Brain pericyte (primary cell): ENCODE measurements around the gene FAM241B.

Experiments used
- DNase-seq: peaks from one replicate; pipeline ENCODE4 v3.0.0-alpha.2; 2012; ENCODE audit warnings: low read depth, low spot score

FAM241B gene, protein sequence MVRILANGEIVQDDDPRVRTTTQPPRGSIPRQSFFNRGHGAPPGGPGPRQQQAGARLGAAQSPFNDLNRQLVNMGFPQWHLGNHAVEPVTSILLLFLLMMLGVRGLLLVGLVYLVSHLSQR

DNA sequence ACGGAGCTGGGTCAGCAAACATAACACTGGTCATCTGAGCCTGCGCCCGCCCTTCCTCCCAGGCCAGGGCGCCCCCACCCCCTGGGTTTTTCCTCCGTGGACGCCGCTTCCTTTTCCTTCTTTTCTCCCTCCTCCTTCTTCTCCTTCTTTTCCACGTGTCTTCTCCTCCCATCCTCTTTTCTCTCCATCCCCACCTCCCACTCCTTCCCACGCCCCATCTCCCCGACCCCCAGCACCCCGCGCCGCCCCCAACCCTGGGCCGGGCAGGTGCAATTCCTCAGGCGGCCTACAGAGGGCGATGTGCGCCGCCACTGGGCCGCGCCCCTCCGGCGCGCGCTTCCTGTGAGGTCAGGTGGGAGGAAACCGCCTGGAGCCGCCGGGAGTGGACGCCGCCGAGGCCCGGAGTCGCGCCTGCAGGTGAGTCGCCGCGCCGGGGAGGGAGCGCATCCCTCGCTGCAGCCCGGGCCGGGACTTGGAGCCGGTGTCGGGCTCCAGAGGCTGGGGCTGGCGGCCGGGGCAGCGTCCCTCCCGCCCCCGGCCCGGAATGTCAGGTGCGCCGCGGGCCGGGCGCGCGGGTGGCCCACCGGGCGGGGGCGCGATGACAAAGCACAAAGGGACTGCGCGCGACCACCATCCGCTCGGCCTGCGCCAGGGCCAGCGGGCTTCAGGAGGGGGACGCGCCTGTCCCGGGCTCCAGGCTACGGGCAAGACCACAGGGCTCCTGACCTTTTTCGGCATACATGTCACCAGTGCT, at the start of gene FAM241B:
Gene FAM241B, plus strand, starts transcription at position 351 of the 754 bp plus-strand sequence. CDS start 1,497 bp downstream, outside the sequence.
- DNase-seq: no peak

DNA sequence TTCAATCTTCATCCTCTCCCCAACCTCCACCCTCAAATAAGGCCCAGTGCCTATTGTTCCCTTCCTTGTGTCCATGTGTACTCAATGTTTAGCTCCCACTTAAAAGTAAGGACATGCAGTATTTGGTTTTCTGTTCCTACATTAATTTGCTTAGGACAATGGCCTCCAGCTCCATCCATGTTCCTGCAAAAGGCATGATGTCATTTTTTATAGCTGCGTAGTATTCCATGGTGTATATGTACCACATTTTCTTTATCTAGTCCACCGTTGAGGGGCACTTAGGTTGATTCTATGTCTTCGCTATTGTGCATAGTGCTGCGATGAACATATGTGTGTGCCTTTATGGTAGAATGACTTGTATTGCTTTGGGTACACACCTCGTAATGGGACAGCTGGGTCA, 49.6 kb upstream of the FAM241B start:
- DNase-seq: no peak

DNA sequence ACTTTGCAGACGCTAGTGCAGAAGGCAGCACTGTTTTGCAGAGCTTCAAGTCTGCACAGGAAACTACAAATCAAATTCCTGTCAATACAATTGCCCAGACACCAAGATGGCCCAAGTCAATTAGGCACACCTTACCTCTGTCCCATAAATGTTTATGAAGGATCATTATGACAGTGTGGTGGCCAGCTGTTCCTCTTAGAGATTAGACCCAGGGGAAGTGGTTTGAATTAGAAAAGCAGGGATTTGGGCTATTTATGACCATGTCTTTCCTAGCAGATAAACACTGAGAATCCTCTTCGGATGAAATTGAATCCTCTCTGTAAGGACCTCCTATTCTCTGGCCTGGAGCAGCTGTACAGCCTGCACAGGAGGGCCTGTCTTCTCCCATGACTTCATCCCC, 46.9 kb upstream of the FAM241B start:
- no peak for DNase-seq

DNA sequence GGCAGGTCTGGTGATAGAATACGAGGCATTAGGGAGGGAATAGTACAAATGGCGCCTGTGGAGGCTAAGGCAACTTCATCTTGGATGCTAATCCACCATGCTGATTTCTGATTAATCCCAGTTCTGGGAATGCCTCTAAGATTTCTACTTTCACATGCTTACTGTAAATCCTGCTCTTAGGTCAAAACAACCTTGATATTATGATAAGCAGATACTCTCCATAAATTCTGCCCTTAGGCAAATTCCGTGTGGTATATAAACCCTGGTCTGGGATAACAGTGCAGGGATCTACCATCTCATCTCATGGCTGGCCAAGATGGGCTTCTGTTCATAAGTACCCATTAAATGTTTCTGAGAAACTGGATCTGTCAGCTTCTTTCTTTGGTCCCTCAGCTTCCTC, 45.4 kb upstream of the FAM241B start:
- no peak for DNase-seq

DNA sequence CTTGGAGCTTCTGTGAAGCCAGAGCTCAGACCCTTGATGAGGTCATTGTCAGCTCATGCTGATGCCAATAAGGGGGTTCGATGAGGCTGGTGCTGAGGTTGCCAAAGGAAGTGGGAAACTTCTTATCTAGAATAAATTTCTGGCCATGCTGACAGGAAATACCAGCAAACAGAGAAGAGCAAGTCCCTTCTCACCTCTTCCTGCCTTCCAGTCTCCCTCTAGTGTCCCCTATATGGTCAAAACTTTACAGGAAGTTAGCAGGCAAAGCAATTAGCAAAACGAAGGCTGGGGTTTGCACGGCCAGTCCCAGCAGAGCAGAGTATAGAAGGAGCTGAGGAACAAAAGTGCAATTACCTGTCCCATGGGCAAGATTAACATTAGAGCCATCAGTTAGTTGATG, 41.7 kb upstream of the FAM241B start:
- DNase-seq: no peak

DNA sequence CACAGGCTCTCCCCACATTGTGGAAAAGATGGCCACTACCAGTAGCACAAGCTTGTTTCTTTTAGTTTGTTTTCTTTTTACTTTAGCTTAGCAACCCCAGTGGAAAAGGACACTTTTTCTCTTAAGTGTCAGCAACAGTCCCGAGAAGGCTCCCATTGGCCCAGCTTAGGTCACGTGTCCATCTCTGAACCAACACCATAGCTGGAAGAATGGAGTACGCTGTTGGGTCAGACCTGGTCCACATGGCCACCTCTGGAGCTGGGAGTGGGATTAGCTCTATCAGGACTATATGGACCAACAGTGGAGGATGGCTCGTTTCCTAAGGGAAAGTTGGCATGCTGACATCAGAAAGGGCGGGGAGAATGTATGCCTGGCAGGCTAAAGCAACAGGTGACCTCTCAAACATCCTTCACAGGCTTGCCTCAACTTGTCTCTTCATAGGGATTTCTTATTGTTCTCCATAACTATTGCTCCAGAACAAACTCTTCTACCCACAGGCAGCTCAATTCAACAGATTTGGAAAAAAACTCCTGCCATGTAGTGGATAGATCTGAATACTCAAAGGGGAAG, 29.2 kb upstream of the FAM241B start:
- DNase-seq: no peak

DNA sequence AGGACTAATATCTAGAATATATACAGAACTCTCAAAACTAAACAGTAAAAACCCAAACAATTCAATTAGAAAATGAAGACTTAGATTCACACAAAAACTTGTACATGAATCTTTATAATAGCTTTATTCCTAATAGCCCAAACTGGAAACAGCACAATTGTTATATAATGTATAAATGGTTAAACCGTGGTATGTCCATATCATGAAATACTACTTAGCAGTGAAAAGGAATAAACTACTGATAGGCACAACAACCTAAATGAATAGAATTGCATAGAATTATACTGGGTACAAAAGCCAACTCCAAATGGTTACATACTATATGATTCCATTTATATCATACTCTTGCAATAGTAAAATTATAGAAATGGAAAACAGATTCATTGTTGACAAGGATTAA, 21.0 kb upstream of the FAM241B start:
- DNase-seq: no peak

DNA sequence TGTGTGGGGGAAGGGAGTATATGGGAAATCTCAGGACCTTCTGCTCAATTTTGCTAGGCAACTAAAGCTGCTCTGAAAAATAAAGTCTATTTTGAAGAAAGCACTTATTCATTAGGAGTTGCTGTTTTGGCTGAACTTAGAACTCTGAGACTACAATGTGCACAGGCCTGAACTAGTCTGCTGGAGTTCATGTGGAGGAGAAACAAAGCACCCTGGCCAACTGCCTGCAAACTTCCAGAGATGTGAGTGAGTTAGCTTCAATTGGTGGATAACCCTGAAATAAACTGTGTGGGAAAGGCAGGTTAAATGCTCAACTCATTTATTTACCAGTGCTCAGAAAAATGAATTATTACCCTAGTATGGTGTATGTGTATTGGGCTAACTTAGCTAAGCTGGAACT, 17.3 kb upstream of the FAM241B start:
- no peak for DNase-seq

DNA sequence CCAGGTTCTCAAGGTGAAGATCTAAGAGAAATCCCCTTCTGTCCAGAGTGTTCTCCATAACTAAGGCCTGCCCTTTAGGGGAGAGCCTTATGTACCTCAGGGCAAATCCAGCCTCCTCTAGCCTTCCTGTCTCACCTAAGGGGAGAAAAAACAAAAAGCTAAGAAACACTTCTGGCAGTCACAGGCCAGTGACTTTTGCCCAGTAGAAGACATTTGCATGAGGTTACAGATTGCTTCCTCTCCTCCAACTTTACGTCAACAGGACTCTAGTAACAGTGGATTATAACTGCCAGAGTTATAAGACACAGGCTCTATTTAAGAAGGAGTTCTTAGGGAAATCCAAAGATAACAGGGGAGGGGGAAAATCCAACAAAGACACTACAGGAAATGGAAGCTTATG, 15.9 kb upstream of the FAM241B start:
- no peak for DNase-seq

DNA sequence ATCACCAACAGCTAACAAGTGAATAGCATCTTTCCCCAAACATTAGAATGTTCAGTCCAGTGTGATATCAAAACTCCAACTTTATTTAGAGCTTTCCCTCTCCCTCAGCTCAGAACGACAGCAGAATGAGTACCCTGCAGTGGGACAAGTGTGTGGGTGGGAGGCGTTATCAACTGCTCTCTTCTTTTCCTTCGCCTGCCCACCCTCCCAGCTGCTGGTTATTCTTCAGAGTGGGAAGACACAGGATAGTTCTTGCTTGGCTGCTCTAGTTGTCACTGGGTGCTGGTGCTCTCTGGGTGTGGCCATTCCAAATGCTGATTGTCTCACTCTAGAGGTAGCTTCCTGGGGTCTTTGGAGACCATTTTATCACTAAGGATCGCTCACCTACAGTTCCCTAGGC, 13.7 kb upstream of the FAM241B start:
- no peak for DNase-seq

DNA sequence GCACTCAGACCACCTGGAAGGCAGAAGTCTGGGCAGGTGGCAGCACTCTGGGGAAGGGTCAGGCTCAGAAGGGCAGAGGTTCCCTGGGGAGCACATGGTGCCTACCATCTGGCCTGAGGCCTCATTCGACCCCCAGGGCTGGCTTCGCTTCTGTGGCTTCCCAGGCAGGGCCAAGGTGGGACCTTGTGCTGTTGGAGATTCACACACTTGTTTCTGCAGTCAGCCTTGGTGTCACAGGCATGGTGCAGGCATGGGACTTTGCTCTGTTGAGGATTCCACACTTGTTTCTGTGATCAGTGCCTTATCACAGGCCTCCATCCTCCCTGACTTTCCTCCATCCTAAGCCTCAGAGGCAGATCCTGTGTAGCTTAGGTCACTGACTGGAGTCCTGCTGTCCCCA, 11.3 kb upstream of the FAM241B start:
- DNase-seq: no peak

DNA sequence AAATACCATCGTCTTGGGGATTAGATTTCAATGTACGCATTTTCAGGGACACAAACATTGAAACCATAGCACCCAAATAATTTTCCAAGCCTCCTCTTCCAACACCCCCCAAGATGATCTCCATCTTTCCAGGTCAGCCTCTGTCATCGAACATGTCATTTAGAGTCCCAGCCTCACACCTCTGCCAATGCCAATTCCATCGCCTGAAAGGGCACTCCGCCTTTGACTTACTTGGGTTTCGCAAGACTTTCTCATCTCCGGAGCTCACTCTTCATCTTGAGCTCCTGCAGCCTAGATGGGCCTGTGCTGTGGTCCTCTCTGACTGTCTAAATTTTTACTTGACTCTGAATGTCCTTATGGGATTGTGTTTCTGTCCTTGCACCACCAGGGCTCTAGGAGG, 10.4 kb upstream of the FAM241B start:
- DNase-seq: no peak

DNA sequence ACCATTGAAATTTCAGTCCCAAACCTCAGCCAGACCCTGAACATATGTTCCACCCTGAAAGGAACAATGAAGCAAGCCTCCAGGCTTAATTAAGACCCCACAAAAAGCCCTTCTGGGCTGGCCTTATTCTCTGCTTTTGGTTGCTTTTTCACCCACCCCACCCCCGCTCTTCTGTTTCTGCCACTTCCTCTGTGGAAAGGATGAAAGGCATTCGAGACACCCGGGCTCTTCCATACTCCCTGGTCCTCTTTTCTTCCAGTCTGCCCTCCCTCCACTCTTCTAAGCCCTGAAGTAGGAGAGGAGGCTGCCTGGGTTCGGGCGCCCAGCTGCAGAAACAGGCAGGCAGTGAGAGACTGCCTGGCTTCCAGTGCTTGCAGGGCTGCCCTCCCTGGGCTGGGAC, 9.4 kb upstream of the FAM241B start:
- DNase-seq: no peak

DNA sequence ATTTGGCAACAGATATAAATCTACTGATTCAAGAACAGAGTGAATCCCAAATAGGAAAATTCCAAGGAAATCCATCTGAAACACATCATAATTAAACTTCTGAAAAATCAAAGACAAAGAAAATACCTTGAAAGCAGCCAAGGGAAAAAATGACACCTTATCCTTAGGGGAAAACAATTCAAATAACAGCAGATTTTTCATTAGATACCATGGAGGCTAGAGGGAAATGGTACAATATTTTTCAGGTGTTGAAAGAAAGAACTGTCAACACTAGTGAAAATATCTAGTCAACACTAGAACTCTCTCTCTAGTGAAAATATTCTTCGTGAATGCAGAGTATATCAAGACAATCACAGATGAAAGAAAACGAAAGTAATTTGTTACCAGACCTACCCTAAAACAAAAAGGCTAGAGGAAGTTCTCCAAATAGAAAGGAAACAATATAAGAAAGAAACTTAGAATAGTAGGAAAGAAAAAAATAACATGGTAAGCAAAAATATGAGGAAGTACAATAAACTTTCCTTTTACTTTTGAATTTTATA, 5.7 kb upstream of the FAM241B start:
- no peak for DNase-seq

DNA sequence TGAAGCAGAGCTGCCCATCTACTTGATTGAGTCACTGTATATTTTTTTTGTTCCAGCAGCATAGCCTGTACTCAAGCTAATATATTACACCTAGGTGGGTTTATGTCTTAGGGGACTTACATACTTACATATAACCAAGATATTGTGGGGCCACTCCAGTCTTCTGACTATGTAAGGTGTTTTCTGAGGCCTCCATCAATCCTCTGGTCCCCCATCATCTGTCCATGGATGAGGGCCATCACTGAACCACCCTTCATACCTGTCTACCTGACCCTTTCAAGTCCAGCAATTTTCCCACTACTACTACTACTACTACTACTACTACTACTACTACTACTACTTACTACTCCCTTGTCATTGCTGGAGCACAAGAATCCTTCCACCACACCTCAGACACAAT, 3.2 kb upstream of the FAM241B start:
- DNase-seq: no peak

DNA sequence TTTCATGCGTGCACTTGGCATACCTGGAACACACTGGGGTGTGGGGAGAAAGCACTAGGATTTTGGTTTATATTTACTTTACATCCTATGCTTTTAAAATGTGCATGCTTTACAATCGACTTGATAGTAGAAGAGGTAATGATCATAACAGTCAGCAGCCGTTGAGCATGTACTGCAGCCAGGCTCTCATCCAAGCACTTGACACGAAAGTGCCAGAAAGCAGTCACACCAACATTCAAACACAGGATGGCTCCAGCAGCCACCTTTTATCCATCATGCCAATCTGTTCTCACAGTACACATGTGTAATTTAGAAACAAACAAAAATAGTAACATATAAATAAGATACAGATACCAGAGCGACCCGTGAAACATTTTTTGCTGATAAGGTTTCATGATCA, 1.2 kb upstream of the FAM241B start:
- DNase-seq: no peak

DNA sequence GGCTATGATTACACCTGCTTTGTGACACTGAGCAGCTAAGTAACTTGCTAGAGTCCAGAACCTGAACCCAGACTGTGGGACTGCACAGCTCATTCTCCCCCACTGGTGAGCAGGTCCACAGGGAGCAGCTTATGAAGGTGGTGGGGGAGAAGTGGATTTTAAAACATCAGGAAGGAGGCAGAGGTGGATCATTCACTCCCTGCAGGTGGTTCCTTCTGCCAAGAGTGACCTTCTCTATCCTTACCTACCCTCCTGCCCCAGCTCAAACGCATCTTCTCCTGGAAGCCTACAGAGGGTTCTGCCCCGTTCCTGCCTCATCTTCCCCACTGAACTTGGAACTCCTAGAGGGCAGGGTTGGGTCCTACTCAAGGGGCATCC, 539 bp upstream of the FAM241B start:
- DNase-seq: no peak

DNA sequence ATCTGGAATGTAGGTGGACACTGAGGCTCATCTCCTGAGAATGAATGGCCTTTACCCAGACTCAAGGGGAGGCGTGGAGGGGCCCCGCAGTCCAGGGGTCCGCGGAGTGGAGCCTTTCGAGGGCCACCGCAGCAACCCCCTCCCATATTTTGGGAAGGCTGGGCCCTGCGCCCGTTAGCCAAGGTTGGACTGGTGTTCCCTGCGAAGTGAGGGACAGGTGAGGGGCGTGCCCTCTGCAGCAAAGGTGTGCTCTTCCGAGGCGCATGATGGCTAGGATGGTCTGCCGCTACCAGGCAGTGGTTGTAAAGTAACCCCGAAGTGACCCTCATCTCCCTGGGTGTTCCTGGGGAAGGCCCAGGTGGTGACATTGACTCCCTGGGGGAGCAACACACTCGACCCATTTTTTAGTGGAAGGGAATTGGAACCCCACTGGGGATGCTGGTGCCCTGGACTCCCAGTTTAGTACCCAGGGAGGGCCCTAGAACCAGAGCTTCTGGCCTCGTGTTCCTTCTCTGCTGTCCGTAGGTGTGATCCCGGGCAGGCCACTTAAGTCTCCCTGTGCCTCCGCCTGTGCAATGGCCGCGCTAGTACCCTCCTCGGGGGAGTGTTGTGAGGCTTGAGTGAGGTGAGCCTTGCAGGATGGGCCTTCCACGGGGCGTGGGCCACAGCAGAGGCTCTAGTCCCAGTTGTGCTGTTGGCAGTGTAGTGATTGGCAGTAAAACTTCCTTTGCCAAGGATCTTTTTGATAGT, 779 bp downstream of the FAM241B start:
- DNase-seq: no peak

DNA sequence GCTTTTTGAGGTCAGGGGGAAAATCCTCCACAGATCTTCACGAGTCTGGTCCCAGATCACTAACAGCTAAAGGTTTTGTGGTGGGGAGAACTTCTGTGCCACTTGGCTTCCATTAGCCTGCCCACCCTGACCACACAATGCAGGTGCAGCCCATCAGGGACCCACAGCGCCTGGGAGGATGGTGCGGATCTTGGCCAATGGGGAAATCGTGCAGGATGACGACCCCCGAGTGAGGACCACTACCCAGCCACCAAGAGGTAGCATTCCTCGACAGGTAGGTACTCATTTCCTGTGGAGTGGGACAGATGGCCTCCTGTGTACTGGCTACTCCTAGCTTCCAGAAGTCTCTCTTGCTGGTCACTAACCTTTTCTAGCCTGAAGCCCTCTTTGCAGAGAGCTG, 1.5 kb downstream of the FAM241B start:
- DNase-seq: no peak

DNA sequence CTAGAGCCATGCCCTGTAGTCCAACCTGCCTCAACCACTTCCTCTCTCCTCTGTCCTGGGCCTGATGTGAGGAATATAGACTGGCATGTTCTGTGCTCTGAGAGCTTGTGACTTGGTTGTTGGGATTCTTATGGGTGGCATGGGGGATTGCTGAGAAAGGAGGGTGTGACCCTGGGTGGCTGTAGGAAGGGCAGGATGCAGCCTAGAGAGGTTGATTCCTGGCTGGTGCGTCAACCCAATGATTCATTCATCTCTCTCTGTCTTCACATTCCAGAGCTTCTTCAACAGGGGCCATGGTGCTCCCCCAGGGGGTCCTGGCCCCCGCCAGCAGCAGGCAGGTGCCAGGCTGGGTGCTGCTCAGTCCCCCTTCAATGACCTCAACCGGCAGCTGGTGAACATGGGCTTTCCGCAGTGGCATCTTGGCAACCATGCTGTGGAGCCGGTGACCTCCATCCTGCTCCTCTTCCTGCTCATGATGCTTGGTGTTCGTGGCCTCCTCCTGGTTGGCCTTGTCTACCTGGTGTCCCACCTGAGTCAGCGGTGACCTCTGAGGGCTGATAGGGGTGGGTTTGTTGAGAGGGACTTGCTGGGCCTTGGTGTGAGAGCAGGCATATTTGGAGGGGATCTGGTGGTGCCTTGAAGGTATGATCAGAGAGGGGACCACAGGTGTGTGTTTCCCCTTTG, 2.6 kb downstream of the FAM241B start:
- DNase-seq: no peak

DNA sequence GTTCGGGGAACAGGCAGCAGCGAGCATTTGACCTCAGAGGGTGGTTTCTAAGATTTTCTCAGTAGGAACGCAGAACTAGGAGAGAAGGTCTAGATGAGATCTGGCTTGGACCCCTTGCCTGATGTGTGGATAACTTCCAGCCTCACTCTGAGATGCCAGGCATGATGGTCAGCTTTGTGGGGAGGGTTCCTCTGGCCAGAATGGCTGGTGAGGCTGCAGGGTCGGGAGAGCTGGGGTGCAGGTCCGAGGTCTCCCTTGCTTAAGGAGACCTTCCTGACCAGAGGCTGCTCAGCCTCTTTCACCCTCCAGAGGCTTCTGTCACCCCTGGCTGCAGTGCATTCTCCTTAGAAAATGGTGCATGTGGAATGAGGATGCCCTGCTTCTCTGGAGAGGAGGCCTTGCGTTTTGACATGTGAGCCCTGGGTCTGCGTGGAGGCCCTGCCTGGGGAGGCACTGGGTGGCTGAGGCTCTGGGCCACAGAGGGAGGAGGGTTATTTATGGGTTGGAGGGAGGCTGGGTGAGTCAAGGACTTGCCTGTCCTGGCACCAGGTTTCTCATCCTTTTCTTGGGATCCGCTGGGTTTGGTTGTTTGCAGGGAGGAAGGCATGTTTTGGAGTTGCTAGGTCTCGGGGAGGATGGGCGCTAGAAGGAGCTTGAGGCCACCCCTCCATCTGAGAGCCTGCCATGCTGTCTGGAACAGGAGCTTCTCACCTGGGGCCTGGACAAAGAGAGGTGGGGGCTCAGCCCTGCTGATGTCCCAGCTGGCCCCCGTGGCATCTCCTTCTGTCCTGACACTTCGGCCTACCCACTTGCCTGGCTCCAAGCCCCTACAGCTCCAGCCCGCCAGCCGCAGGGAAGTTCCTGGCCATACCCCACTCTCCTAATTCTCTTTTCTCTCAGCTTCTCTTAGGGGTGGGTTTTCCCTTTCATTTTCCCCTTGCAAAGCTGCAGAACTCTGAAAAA, 3.9 kb downstream of the FAM241B start:
- DNase-seq: no peak
